ENCODE data around the gene HSPA1B.

HSPA1B gene

GRCh38 chr6:31874836-31875572, 47.5 kb downstream of the HSPA1B start:
- TF ChIP-seq EZH2phosphoT487 (IDR thresholded peaks at IDR 0.05; ENCODE audit: borderline replicate concordance) (no peak), CTCF (conservative IDR thresholded peaks at IDR 0.05; ENCODE audit: low read length) (no peak)
- H4K20me1 ChIP-seq (ENCODE audit: insufficient read depth, low read length, poor library complexity, severe bottlenecking), result no peaks in the 10 kb centered on the region
- no peaks in the 10 kb centered on the region for H3K9me3 ChIP-seq (ENCODE audit: insufficient read depth, low read depth, low read length)
- H3K4me1 ChIP-seq (ENCODE audit: insufficient read depth, low read length, poor library complexity, severe bottlenecking), result no peaks in the 10 kb centered on the region
- no peaks in the 10 kb centered on the region for H3K79me2 ChIP-seq (ENCODE audit: insufficient read depth, low read length)
- H3K4me2 ChIP-seq (ENCODE audit: low read depth, low read length, poor library complexity, severe bottlenecking), result no peak overlapping the region
- H3K36me3 ChIP-seq (ENCODE audit: insufficient read depth, low read length), result peaks cover 6% of the 10 kb centered on the region; the same call in 1 of the 2 replicates
- no peak overlapping the region for H3K4me3 ChIP-seq (ENCODE audit: low read length, poor library complexity, severe bottlenecking)
- H3K27me3 ChIP-seq (ENCODE audit: insufficient read depth, low read length, poor library complexity, severe bottlenecking), result no peaks in the 10 kb centered on the region
- 0 out of 2 replicates have a peak, but pooled peaks cover 5% of the 10 kb centered on the region for H3F3A ChIP-seq (ENCODE audit: low read depth)
- H3K9me2 ChIP-seq (replicated peaks; ENCODE audit: low read depth, low read length), result no peaks in the 10 kb centered on the region
- H3K9ac ChIP-seq (ENCODE audit: low read depth, low read length, poor library complexity, severe bottlenecking), result no peak overlapping the region
- no peak overlapping the region for H2AFZ ChIP-seq (ENCODE audit: low read length)

GRCh38 chr6:31875877-31876276, 48.3 kb downstream of the HSPA1B start:
- Histone ChIP-seq H3K9ac (ENCODE audit: low read depth, low read length, poor library complexity, severe bottlenecking) (no peak overlapping the region), H3K4me2 (ENCODE audit: low read depth, low read length, poor library complexity, severe bottlenecking) (no peak overlapping the region), H3K4me3 (ENCODE audit: low read length, poor library complexity, severe bottlenecking) (no peak overlapping the region), H4K20me1 (ENCODE audit: insufficient read depth, low read length, poor library complexity, severe bottlenecking) (no peaks in the 10 kb centered on the region), H3K9me3 (ENCODE audit: insufficient read depth, low read depth, low read length) (no peaks in the 10 kb centered on the region), H3K36me3 (ENCODE audit: insufficient read depth, low read length) (peaks cover 14% of the 10 kb centered on the region; the same call in 1 of the 2 replicates), H3F3A (ENCODE audit: low read depth) (0 out of 2 replicates have a peak, but pooled peaks cover 5% of the 10 kb centered on the region), H3K4me1 (ENCODE audit: insufficient read depth, low read length, poor library complexity, severe bottlenecking) (no peaks in the 10 kb centered on the region), H2AFZ (ENCODE audit: low read length) (no peak overlapping the region), H3K27me3 (ENCODE audit: insufficient read depth, low read length, poor library complexity, severe bottlenecking) (no peaks in the 10 kb centered on the region), H3K9me2 (replicated peaks; ENCODE audit: low read depth, low read length) (no peaks in the 10 kb centered on the region), H3K79me2 (ENCODE audit: insufficient read depth, low read length) (no peaks in the 10 kb centered on the region)
- TF ChIP-seq EZH2phosphoT487 (IDR thresholded peaks at IDR 0.05; ENCODE audit: borderline replicate concordance) (no peak), CTCF (conservative IDR thresholded peaks at IDR 0.05; ENCODE audit: low read length) (no peak)

GRCh38 chr6:31876357-31876756, 48.8 kb downstream of the HSPA1B start:
- no peaks in the 10 kb centered on the region for H3K27me3 ChIP-seq (ENCODE audit: insufficient read depth, low read length, poor library complexity, severe bottlenecking)
- 0 out of 2 replicates have a peak, but pooled peaks cover 5% of the 10 kb centered on the region for H3F3A ChIP-seq (ENCODE audit: low read depth)
- no peaks in the 10 kb centered on the region for H3K9me3 ChIP-seq (ENCODE audit: insufficient read depth, low read depth, low read length)
- no peak overlapping the region for H3K4me3 ChIP-seq (ENCODE audit: low read length, poor library complexity, severe bottlenecking)
- no peak overlapping the region for H2AFZ ChIP-seq (ENCODE audit: low read length)
- no peaks in the 10 kb centered on the region for H3K4me1 ChIP-seq (ENCODE audit: insufficient read depth, low read length, poor library complexity, severe bottlenecking)
- no peak overlapping the region for H3K9ac ChIP-seq (ENCODE audit: low read depth, low read length, poor library complexity, severe bottlenecking)
- peaks cover 18% of the 10 kb centered on the region; the same call in 1 of the 2 replicates for H3K36me3 ChIP-seq (ENCODE audit: insufficient read depth, low read length)
- no peak overlapping the region for H3K4me2 ChIP-seq (ENCODE audit: low read depth, low read length, poor library complexity, severe bottlenecking)
- TF ChIP-seq EZH2phosphoT487 (IDR thresholded peaks at IDR 0.05; ENCODE audit: borderline replicate concordance), result no peak
- TF ChIP-seq CTCF (conservative IDR thresholded peaks at IDR 0.05; ENCODE audit: low read length), result no peak
- H3K9me2 ChIP-seq (replicated peaks; ENCODE audit: low read depth, low read length), result no peaks in the 10 kb centered on the region
- no peaks in the 10 kb centered on the region for H4K20me1 ChIP-seq (ENCODE audit: insufficient read depth, low read length, poor library complexity, severe bottlenecking)
- H3K79me2 ChIP-seq (ENCODE audit: insufficient read depth, low read length), result no peaks in the 10 kb centered on the region
